Fibroblast of lung (primary cell): Measurements from ENCODE around the gene TAF6L. TPM values are rescaled to one million over a fixed set of nuclear protein-coding genes. Genes with fewer than 3 reads are reported as not detected.

ENCODE experiments used
- DNase-seq, 2 donors: peaks; one replicate each; pipeline versions ENCODE4 v3.0.0 to v3.0.0-alpha.2; 2010; ENCODE audit warnings: low read depth in 2 of 2
- H2AFZ ChIP-seq: 2 replicates; pipeline ENCODE4 v1.5.1; 2012; ENCODE audit warnings: low read length, control low read depth, inconsistent platforms
- H3K27ac ChIP-seq: 2 replicates; pipeline ENCODE4 v1.5.1; 2011; ENCODE audit warnings: low read length, control low read depth; ENCODE audit not compliant: insufficient read depth
- H3K27me3 ChIP-seq: 2 replicates; pipeline ENCODE4 v1.5.1; 2011; ENCODE audit warnings: mild to moderate bottlenecking, low read length; ENCODE audit not compliant: control insufficient read depth, insufficient read depth
- H3K36me3 ChIP-seq: 2 replicates; pipeline ENCODE4 v1.5.1; 2011; ENCODE audit warnings: low read length; ENCODE audit not compliant: control insufficient read depth, insufficient read depth
- H3K4me1 ChIP-seq: 2 replicates; pipeline ENCODE4 v1.5.1; 2011; ENCODE audit warnings: low read length; ENCODE audit not compliant: control insufficient read depth, insufficient read depth; ENCODE audit errors: extremely low read depth
- H3K4me2 ChIP-seq: 2 replicates; pipeline ENCODE4 v1.5.1; 2011; ENCODE audit warnings: low read length, control low read depth; ENCODE audit not compliant: insufficient read depth; ENCODE audit errors: extremely low read depth
- H3K4me3 ChIP-seq, 4 experiments: fragments of 200-600 bp in 1 of 4; sonication (generic) in 1 of 4; replicated peaks in 1 of 4; 2 replicates each; pipeline ENCODE4 v1.5.1; 2011 to 2016; ENCODE audit warnings: low read length in 4 of 4, low read depth in 3 of 4, mild to moderate bottlenecking in 3 of 4, control low read depth in 2 of 4, inconsistent platforms in 1 of 4, mixed read lengths in 1 of 4; ENCODE audit not compliant: insufficient read depth in 1 of 4; ENCODE audit errors: control extremely low read depth in 1 of 4
- H3K79me2 ChIP-seq: 2 replicates; pipeline ENCODE4 v1.5.1; 2012; ENCODE audit warnings: mild to moderate bottlenecking, low read length, inconsistent platforms; ENCODE audit not compliant: control insufficient read depth, insufficient read depth
- H3K9ac ChIP-seq: 2 replicates; pipeline ENCODE4 v1.5.1; 2011; ENCODE audit warnings: mild to moderate bottlenecking, low read length, control low read depth; ENCODE audit not compliant: insufficient read depth
- H3K9me3 ChIP-seq: 2 replicates; pipeline ENCODE4 v1.5.1; 2012; ENCODE audit warnings: low read depth, low read length; ENCODE audit not compliant: control insufficient read depth, insufficient read depth
- H4K20me1 ChIP-seq: 2 replicates; pipeline ENCODE4 v1.5.1; 2011; ENCODE audit warnings: low read length; ENCODE audit not compliant: control insufficient read depth, insufficient read depth; ENCODE audit errors: extremely low read depth
- CTCF ChIP-seq, 2 donors: IDR thresholded peaks in 1 of 2; conservative IDR thresholded peaks in 1 of 2; 1 replicate in 1 of 2; 2 replicates in 1 of 2; pipeline ENCODE4 v1.5.1; 2011 to 2012; ENCODE audit warnings: low read length in 2 of 2, control low read depth in 1 of 2, inconsistent platforms in 1 of 2, low read depth in 1 of 2, mild to moderate bottlenecking in 1 of 2
- EZH2 ChIP-seq: IDR thresholded peaks from 2 replicates; pipeline ENCODE4 v1.5.1; 2012; ENCODE audit warnings: low read length, control low read depth, mild to moderate bottlenecking; ENCODE audit errors: missing control alignments
- polyA plus RNA-seq, 2 donors: library from polyadenylated mRNA; depleted of rRNA in 1 of 2; stranded (reverse) in 1 of 2; unstranded in 1 of 2; fragments of >200 nt; gene quantifications; 2 replicates each; pipeline ENCODE4 v1.2.1, GENCODE V29; 2011 to 2012; ENCODE audit warnings: missing spikeins in 1 of 2
- total RNA-seq: library from RNA; depleted of rRNA; stranded (reverse); fragments of >200 nt; gene quantifications from 2 replicates; pipeline ENCODE4 v1.2.1, GENCODE V29; 2014

The TAF6L gene
- total and polyA plus RNA-seq, 2 donors (not counting 1 experiment from before 2014, with no cell fraction given): 10.0 to 18.8 TPM

GRCh38 chr11:62805076-62805892 lies 34.1 kb downstream of the TAF6L start, which contains the start of gene NXF1:
NXF1 (minus strand) TSS chr11:62805440; CDS start chr11:62805356, 84 bp downstream.
- peak within 1 kb of the TSS; percentile 91 for H3K9ac ChIP-seq
- H3K4me2 ChIP-seq: peak within 1 kb of the TSS; percentile 97
- no peaks in the 10 kb centered on the region for H3K27me3 ChIP-seq
- H3K9me3 ChIP-seq: no peaks in the 10 kb centered on the region
- H4K20me1 ChIP-seq: no peaks in the 10 kb centered on the region
- peak within 1 kb of the TSS; percentile 75 for H2AFZ ChIP-seq
- H3K27ac ChIP-seq: peak within 1 kb of the TSS; percentile 75
- H3K79me2 ChIP-seq: peaks cover 24% of the 10 kb centered on the region
- peak; percentile 88 to 95 for DNase-seq
- TF ChIP-seq EZH2: no peak
- peak in 1 of 2 donors; percentile 8 for TF ChIP-seq CTCF (conservative IDR thresholded peaks at IDR 0.05 in 1 of 2, IDR thresholded peaks at IDR 0.05 in 1 of 2; ENCODE audit: low read depth in 1 of 2, low read length in 2 of 2)
- H3K4me1 ChIP-seq: peaks cover 18% of the 10 kb centered on the region
- H3K36me3 ChIP-seq: peaks cover 13% of the 10 kb centered on the region
- H3K4me3 ChIP-seq: peak within 1 kb of the TSS; percentile 82 to 93 (median 87)

DNA sequence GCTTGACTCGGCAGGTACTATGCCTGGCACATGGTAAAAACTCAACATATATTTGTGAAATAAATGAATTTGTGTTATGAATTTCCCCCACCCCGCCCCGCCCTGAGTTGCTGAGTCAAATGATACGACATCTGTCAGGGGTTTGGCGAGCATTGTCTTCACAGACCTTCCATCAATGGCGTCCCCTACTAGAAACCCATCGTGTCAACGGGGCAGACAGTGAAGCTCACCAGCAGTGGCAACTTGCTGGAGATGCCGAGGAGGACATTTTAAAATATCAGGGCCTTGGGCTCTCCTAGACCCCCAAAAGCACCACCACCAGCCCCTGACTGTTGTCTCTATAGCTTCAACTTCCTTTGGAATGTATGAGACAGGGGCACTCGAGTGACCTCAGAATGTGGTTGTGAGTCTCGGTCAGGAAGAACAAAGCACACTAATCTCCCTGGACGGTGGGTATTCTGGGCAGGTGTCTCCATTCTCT lies 34.8 kb downstream of the TAF6L start:
- Histone ChIP-seq H3K9ac (no peak overlapping the region), H3K4me3 (peak overlapping the region; percentile 82 to 91 (median 84)), H3K36me3 (peaks cover 10% of the 10 kb centered on the region), H4K20me1 (no peaks in the 10 kb centered on the region), H3K4me1 (peaks cover 18% of the 10 kb centered on the region), H3K27me3 (no peaks in the 10 kb centered on the region), H3K9me3 (no peaks in the 10 kb centered on the region), H3K79me2 (peaks cover 24% of the 10 kb centered on the region), H2AFZ (no peak overlapping the region), H3K27ac (peak overlapping the region; percentile 75), H3K4me2 (peak overlapping the region; percentile 95)
- peak in 1 of 2 donors; percentile 59 for DNase-seq
- TF ChIP-seq EZH2 (no peak), CTCF (conservative IDR thresholded peaks at IDR 0.05 in 1 of 2, IDR thresholded peaks at IDR 0.05 in 1 of 2; ENCODE audit: low read depth in 1 of 2, low read length in 2 of 2) (no peak)

- H3K4me3 ChIP-seq: no peak overlapping the region
- H3K9me3 ChIP-seq: no peaks in the 10 kb centered on the region
- H3K4me1 ChIP-seq: peaks cover 18% of the 10 kb centered on the region
- H3K9ac ChIP-seq: no peak overlapping the region
- H3K27me3 ChIP-seq: no peaks in the 10 kb centered on the region
- peak overlapping the region; percentile 75 for H3K27ac ChIP-seq
- no peak overlapping the region for H2AFZ ChIP-seq
- no peaks in the 10 kb centered on the region for H4K20me1 ChIP-seq
- TF ChIP-seq EZH2 (no peak), CTCF (conservative IDR thresholded peaks at IDR 0.05 in 1 of 2, IDR thresholded peaks at IDR 0.05 in 1 of 2; ENCODE audit: low read depth in 1 of 2, low read length in 2 of 2) (no peak)
- peak; percentile 25 to 37 for DNase-seq
- peaks cover 4% of the 10 kb centered on the region for H3K36me3 ChIP-seq
- H3K79me2 ChIP-seq: peaks cover 24% of the 10 kb centered on the region
- peak overlapping the region; percentile 49 for H3K4me2 ChIP-seq
Observed at GRCh38 chr11:62806611-62807121, 35.5 kb downstream of the TAF6L start.
